HepG2 (cell line): ENCODE results near the gene CEP104. TPM values are rescaled to one million over a fixed set of nuclear protein-coding genes. Genes with fewer than 3 reads are reported as not detected.

Source experiments
- BHLHE40 ChIP-seq: IDR thresholded peaks from 2 replicates; pipeline ENCODE4 v1.6.1; 2011; ENCODE audit warnings: low read length, improper control_type of control experiment
- EHMT2 ChIP-seq: fragments of 200-600 bp; sonication (generic); IDR thresholded peaks from 2 replicates; pipeline ENCODE4 v1.7.0; 2017; ENCODE audit warnings: antibody characterized with exemption, low read depth, low read length, borderline replicate concordance
- ELF1 ChIP-seq: sonication (generic); formaldehyde crosslinking; IDR thresholded peaks from 2 replicates; pipeline ENCODE4 v1.4.0; 2020; ENCODE audit warnings: missing genetic modification reagents
- KDM3A ChIP-seq: IDR thresholded peaks from 2 replicates; pipeline ENCODE4 v1.6.1; 2018; ENCODE audit warnings: low read depth, missing compliant biosample characterization
- KDM4B ChIP-seq: sonication (generic); formaldehyde crosslinking; IDR thresholded peaks from 2 replicates; pipeline ENCODE4 v1.4.0; 2020; ENCODE audit warnings: missing genetic modification reagents
- MAFF ChIP-seq: IDR thresholded peaks from 2 replicates; pipeline ENCODE4 v1.6.1; 2011; ENCODE audit warnings: low read depth, low read length, improper control_type of control experiment
- RBAK ChIP-seq: sonication (generic); formaldehyde crosslinking; IDR thresholded peaks from 2 replicates; pipeline ENCODE4 v1.5.1; 2020; ENCODE audit warnings: mild to moderate bottlenecking, missing genetic modification reagents
- ZNF282 ChIP-seq: fragments of 450-650 bp; IDR thresholded peaks from 2 replicates; pipeline ENCODE4 v1.6.1; 2018; ENCODE audit not compliant: partially characterized antibody
- polyA plus RNA-seq, 8 experiments: library from polyadenylated mRNA; depleted of rRNA in 3 of 8; stranded (reverse) in 7 of 8; unstranded in 1 of 8; fragments of >200 nt; fragmentation: Illumina TruSeq in 4 of 8; extraction: Trizol in 4 of 8; gene quantifications; 2 replicates each; pipeline versions ENCODE4 v1.2.1 to v1.2.3, GENCODE V29; 2011 to 2016; ENCODE audit warnings: low read depth in 4 of 8, missing spikeins in 1 of 8, mixed read lengths in 1 of 8; ENCODE audit not compliant: insufficient read depth in 1 of 8
- total RNA-seq, 5 experiments: library from RNA; depleted of rRNA; stranded (reverse); fragments of >200 nt; fragmentation: Illumina TruSeq; extraction: Trizol; gene quantifications; 2 replicates each; pipeline ENCODE4 v1.2.3, GENCODE V29; 2016; ENCODE audit warnings: low read depth in 1 of 5
- TF ChIP-seq, protein P1 (sequence below): sonication (generic); formaldehyde crosslinking; IDR thresholded peaks from 2 replicates; pipeline ENCODE4 v1.5.0; 2020; ENCODE audit warnings: missing genetic modification reagents, mild to moderate bottlenecking, borderline replicate concordance
- TF ChIP-seq, protein P2 (sequence below): conservative IDR thresholded peaks from 2 replicates; pipeline ENCODE4 v1.6.1; 2018; ENCODE audit warnings: missing genetic modification reagents
- TF ChIP-seq, protein P3 (sequence below): sonication (generic); formaldehyde crosslinking; IDR thresholded peaks from 2 replicates; pipeline ENCODE4 v1.4.0; 2020; ENCODE audit warnings: missing genetic modification reagents
- TF ChIP-seq, protein P4 (sequence below): sonication (generic); IDR thresholded peaks from 2 replicates; pipeline ENCODE4 v1.6.1; 2016; ENCODE audit warnings: low read depth, borderline replicate concordance
- TF ChIP-seq, protein P5 (sequence below): sonication (generic); formaldehyde crosslinking; IDR thresholded peaks from 2 replicates; pipeline ENCODE4 v1.4.0; 2020; ENCODE audit warnings: mild to moderate bottlenecking, missing genetic modification reagents
- TF ChIP-seq, protein P6 (sequence below): sonication (generic); formaldehyde crosslinking; IDR thresholded peaks from 2 replicates; pipeline ENCODE4 v1.5.1; 2020; ENCODE audit warnings: missing genetic modification reagents, mild to moderate bottlenecking, borderline replicate concordance
- TF ChIP-seq, protein P7 (sequence below), 2 experiments: IDR thresholded peaks; 2 replicates each; pipeline ENCODE4 v1.6.1; 2011 to 2012; ENCODE audit warnings: low read length in 2 of 2, borderline replicate concordance in 1 of 2, low read depth in 1 of 2, mild to moderate bottlenecking in 1 of 2, moderate library complexity in 1 of 2

The CEP104 gene
- total and polyA plus RNA-seq, 2 of the 13 experiments (the other 11 are each of a cell fraction or from before 2014, with no cell fraction given) = 20.4 to 30.1 TPM

DNA sequence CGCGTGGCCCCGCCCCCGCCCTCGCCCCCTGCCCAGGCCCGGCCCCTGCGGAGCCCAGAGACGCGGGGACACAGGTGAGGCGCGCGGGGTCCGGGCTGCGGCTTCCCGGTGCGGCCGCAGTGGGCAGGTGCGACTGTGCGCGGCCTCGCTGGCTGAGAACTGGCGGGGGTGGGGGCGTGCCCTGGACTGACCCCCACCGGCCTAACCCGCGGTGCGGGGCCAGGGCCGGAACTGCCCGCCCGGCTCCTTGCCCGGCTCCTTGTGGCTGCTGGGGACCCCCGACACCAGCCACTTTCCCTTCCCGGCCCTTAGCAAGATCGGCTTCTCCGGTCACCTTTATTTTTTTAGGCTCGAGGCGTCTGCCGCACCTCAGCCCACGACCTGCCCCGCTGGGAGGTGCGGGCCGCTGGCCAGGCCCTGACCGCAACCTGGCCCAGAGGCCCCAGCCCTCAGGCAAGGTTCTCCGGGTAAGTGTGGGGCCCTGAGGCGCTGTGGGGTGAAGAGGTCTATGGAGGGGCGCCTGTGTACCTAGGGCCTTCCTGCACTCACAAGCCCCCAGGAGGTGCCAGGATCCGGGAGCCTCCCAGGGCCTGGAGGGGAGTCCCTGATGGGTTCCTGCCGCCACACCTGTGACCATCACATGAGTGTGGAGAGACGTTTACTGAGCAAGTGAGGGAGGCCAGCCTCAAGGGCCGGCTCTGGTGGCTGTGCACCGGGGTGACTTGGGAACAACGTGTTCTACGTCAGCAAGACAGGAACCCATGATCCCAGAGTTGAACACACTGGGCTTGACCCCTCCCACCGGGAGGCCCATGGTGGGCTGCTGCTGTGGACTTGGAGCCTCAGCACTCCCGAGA, 84.1 kb downstream of the CEP104 start, which contains the start of gene SMIM1 (continued):
- TF ChIP-seq ZNF282 (no peak), ELF1 (CRISPR knock-in tag) (no peak), MAFF (no peak), RBAK (CRISPR knock-in tag) (no peak), KDM4B (no peak), EHMT2 (no peak), KDM3A (CRISPR knock-in tag) (no peak), BHLHE40 (no peak)
- TF ChIP-seq, protein P1, sequence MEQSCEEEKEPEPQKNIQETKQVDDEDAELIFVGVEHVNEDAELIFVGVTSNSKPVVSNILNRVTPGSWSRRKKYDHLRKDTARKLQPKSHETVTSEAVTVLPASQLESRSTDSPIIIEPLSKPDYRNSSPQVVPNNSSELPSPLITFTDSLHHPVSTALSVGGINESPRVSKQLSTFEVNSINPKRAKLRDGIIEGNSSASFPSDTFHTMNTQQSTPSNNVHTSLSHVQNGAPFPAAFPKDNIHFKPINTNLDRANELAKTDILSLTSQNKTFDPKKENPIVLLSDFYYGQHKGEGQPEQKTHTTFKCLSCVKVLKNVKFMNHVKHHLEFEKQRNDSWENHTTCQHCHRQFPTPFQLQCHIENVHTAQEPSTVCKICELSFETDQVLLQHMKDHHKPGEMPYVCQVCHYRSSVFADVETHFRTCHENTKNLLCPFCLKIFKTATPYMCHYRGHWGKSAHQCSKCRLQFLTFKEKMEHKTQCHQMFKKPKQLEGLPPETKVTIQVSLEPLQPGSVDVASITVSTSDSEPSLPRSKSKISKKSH = no peak
- TF ChIP-seq, protein P2, sequence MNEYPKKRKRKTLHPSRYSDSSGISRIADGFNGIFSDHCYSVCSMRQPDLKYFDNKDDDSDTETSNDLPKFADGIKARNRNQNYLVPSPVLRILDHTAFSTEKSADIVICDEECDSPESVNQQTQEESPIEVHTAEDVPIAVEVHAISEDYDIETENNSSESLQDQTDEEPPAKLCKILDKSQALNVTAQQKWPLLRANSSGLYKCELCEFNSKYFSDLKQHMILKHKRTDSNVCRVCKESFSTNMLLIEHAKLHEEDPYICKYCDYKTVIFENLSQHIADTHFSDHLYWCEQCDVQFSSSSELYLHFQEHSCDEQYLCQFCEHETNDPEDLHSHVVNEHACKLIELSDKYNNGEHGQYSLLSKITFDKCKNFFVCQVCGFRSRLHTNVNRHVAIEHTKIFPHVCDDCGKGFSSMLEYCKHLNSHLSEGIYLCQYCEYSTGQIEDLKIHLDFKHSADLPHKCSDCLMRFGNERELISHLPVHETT (CRISPR knock-in tag) = no peak
- TF ChIP-seq, protein P3, sequence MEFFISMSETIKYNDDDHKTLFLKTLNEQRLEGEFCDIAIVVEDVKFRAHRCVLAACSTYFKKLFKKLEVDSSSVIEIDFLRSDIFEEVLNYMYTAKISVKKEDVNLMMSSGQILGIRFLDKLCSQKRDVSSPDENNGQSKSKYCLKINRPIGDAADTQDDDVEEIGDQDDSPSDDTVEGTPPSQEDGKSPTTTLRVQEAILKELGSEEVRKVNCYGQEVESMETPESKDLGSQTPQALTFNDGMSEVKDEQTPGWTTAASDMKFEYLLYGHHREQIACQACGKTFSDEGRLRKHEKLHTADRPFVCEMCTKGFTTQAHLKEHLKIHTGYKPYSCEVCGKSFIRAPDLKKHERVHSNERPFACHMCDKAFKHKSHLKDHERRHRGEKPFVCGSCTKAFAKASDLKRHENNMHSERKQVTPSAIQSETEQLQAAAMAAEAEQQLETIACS (CRISPR knock-in tag) = no peak
- TF ChIP-seq, protein P4, sequence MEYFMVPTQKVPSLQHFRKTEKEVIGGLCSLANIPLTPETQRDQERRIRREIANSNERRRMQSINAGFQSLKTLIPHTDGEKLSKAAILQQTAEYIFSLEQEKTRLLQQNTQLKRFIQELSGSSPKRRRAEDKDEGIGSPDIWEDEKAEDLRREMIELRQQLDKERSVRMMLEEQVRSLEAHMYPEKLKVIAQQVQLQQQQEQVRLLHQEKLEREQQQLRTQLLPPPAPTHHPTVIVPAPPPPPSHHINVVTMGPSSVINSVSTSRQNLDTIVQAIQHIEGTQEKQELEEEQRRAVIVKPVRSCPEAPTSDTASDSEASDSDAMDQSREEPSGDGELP = no peak
- TF ChIP-seq, protein P5, sequence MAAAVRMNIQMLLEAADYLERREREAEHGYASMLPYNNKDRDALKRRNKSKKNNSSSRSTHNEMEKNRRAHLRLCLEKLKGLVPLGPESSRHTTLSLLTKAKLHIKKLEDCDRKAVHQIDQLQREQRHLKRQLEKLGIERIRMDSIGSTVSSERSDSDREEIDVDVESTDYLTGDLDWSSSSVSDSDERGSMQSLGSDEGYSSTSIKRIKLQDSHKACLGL = no peak
- TF ChIP-seq, protein P6, sequence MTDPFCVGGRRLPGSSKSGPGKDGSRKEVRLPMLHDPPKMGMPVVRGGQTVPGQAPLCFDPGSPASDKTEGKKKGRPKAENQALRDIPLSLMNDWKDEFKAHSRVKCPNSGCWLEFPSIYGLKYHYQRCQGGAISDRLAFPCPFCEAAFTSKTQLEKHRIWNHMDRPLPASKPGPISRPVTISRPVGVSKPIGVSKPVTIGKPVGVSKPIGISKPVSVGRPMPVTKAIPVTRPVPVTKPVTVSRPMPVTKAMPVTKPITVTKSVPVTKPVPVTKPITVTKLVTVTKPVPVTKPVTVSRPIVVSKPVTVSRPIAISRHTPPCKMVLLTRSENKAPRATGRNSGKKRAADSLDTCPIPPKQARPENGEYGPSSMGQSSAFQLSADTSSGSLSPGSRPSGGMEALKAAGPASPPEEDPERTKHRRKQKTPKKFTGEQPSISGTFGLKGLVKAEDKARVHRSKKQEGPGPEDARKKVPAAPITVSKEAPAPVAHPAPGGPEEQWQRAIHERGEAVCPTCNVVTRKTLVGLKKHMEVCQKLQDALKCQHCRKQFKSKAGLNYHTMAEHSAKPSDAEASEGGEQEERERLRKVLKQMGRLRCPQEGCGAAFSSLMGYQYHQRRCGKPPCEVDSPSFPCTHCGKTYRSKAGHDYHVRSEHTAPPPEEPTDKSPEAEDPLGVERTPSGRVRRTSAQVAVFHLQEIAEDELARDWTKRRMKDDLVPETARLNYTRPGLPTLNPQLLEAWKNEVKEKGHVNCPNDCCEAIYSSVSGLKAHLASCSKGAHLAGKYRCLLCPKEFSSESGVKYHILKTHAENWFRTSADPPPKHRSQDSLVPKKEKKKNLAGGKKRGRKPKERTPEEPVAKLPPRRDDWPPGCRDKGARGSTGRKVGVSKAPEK = no peak
- TF ChIP-seq, protein P7, sequence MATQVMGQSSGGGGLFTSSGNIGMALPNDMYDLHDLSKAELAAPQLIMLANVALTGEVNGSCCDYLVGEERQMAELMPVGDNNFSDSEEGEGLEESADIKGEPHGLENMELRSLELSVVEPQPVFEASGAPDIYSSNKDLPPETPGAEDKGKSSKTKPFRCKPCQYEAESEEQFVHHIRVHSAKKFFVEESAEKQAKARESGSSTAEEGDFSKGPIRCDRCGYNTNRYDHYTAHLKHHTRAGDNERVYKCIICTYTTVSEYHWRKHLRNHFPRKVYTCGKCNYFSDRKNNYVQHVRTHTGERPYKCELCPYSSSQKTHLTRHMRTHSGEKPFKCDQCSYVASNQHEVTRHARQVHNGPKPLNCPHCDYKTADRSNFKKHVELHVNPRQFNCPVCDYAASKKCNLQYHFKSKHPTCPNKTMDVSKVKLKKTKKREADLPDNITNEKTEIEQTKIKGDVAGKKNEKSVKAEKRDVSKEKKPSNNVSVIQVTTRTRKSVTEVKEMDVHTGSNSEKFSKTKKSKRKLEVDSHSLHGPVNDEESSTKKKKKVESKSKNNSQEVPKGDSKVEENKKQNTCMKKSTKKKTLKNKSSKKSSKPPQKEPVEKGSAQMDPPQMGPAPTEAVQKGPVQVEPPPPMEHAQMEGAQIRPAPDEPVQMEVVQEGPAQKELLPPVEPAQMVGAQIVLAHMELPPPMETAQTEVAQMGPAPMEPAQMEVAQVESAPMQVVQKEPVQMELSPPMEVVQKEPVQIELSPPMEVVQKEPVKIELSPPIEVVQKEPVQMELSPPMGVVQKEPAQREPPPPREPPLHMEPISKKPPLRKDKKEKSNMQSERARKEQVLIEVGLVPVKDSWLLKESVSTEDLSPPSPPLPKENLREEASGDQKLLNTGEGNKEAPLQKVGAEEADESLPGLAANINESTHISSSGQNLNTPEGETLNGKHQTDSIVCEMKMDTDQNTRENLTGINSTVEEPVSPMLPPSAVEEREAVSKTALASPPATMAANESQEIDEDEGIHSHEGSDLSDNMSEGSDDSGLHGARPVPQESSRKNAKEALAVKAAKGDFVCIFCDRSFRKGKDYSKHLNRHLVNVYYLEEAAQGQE (IDR thresholded peaks at IDR 0.05; ENCODE audit: borderline replicate concordance in 1 of 2, low read depth in 1 of 2, low read length in 2 of 2) = no peak
